GM23338 (cell line): Measurements from ENCODE around the gene SYNGR4.

Source experiments
- CREB1 ChIP-seq: fragments of 250-450 bp; sonication (Bioruptor Pico); IDR thresholded peaks from 2 replicates; pipeline ENCODE4 v1.5.0; 2020; ENCODE audit warnings: low read depth, mild to moderate bottlenecking, moderate library complexity
- EZH2 ChIP-seq: fragments of 200-600 bp; sonication (generic); IDR thresholded peaks from one replicate; pipeline ENCODE4 v1.8.0; 2017; ENCODE audit warnings: antibody characterized with exemption, mild to moderate bottlenecking, low read depth; ENCODE audit not compliant: unreplicated experiment
- EZH2phosphoT487 ChIP-seq: fragments of 200-600 bp; sonication (generic); IDR thresholded peaks from one replicate; pipeline ENCODE4 v1.8.1; 2018; ENCODE audit warnings: antibody characterized with exemption; ENCODE audit not compliant: unreplicated experiment
- JUNB ChIP-seq: IDR thresholded peaks from one replicate; pipeline ENCODE4 v1.6.1; 2016; ENCODE audit warnings: antibody characterized with exemption; ENCODE audit not compliant: unreplicated experiment
- POLR2AphosphoS5 ChIP-seq: IDR thresholded peaks from 2 replicates; pipeline ENCODE4 v1.6.1; 2016; ENCODE audit warnings: antibody characterized with exemption, low read depth
- STAT1 ChIP-seq: IDR thresholded peaks from one replicate; pipeline ENCODE4 v1.6.1; 2016; ENCODE audit warnings: antibody characterized with exemption; ENCODE audit not compliant: unreplicated experiment
- ZNF114 ChIP-seq: fragments of 250-450 bp; sonication (Bioruptor Pico); IDR thresholded peaks from 2 replicates; pipeline ENCODE4 v1.5.0; 2020; ENCODE audit warnings: mild to moderate bottlenecking, moderate library complexity
- ZNF331 ChIP-seq: fragments of 250-450 bp; sonication (Bioruptor Pico); IDR thresholded peaks from 2 replicates; pipeline ENCODE4 v1.5.0; 2020; ENCODE audit warnings: low read depth, mild to moderate bottlenecking, moderate library complexity
- TF ChIP-seq, protein P1 (sequence below), 2 experiments: fragments of 200-600 bp in 1 of 2; sonication (generic) in 1 of 2; conservative IDR thresholded peaks; 2 replicates each; pipeline versions ENCODE4 v1.5.1 to v1.6.1; 2016 to 2017; ENCODE audit warnings: antibody characterized with exemption in 2 of 2, low read depth in 2 of 2, mild to moderate bottlenecking in 2 of 2, moderate library complexity in 1 of 2
- TF ChIP-seq, protein P2 (sequence below): IDR thresholded peaks from one replicate; pipeline ENCODE4 v1.6.1; 2018; ENCODE audit warnings: antibody characterized with exemption; ENCODE audit not compliant: unreplicated experiment
- TF ChIP-seq, protein P3 (sequence below): fragments of 250-450 bp; sonication (Bioruptor Pico); IDR thresholded peaks from 2 replicates; pipeline ENCODE4 v1.5.0; 2020; ENCODE audit warnings: mild to moderate bottlenecking, moderate library complexity
- TF ChIP-seq, protein P4 (sequence below): IDR thresholded peaks from 2 replicates; pipeline ENCODE4 v1.6.1; 2016; ENCODE audit warnings: antibody characterized with exemption

DNA sequence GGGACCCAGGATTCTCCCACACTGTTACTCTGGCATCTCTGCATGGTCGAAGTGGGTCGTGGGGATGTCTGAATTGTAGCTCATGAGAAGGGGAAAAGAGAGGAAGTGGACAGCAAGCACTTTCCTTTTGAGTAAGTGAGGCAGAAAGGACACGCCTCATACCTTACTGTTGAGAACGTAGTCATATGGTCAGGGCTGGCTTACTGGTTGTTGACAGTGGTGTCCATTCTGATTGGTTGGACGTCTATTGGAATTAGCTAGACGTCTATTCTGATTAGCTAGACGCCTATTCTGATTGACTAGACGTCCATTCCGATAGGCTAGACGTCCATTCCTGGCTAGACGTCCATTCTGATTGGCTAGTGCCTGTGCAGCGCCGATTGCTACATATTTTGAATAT lies 41.7 kb downstream of the SYNGR4 start:
- TF ChIP-seq, protein P1, sequence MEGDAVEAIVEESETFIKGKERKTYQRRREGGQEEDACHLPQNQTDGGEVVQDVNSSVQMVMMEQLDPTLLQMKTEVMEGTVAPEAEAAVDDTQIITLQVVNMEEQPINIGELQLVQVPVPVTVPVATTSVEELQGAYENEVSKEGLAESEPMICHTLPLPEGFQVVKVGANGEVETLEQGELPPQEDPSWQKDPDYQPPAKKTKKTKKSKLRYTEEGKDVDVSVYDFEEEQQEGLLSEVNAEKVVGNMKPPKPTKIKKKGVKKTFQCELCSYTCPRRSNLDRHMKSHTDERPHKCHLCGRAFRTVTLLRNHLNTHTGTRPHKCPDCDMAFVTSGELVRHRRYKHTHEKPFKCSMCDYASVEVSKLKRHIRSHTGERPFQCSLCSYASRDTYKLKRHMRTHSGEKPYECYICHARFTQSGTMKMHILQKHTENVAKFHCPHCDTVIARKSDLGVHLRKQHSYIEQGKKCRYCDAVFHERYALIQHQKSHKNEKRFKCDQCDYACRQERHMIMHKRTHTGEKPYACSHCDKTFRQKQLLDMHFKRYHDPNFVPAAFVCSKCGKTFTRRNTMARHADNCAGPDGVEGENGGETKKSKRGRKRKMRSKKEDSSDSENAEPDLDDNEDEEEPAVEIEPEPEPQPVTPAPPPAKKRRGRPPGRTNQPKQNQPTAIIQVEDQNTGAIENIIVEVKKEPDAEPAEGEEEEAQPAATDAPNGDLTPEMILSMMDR (conservative IDR thresholded peaks at IDR 0.05; ENCODE audit: low read depth in 2 of 2), result no peak
- TF ChIP-seq EZH2 (no peak), STAT1 (no peak), EZH2phosphoT487 (no peak), CREB1 (CRISPR knock-in tag) (no peak), POLR2AphosphoS5 (no peak), JUNB (no peak), ZNF114 (CRISPR knock-in tag) (no peak), ZNF331 (no peak)
- TF ChIP-seq, protein P2, sequence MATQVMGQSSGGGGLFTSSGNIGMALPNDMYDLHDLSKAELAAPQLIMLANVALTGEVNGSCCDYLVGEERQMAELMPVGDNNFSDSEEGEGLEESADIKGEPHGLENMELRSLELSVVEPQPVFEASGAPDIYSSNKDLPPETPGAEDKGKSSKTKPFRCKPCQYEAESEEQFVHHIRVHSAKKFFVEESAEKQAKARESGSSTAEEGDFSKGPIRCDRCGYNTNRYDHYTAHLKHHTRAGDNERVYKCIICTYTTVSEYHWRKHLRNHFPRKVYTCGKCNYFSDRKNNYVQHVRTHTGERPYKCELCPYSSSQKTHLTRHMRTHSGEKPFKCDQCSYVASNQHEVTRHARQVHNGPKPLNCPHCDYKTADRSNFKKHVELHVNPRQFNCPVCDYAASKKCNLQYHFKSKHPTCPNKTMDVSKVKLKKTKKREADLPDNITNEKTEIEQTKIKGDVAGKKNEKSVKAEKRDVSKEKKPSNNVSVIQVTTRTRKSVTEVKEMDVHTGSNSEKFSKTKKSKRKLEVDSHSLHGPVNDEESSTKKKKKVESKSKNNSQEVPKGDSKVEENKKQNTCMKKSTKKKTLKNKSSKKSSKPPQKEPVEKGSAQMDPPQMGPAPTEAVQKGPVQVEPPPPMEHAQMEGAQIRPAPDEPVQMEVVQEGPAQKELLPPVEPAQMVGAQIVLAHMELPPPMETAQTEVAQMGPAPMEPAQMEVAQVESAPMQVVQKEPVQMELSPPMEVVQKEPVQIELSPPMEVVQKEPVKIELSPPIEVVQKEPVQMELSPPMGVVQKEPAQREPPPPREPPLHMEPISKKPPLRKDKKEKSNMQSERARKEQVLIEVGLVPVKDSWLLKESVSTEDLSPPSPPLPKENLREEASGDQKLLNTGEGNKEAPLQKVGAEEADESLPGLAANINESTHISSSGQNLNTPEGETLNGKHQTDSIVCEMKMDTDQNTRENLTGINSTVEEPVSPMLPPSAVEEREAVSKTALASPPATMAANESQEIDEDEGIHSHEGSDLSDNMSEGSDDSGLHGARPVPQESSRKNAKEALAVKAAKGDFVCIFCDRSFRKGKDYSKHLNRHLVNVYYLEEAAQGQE, result no peak
- TF ChIP-seq, protein P3, sequence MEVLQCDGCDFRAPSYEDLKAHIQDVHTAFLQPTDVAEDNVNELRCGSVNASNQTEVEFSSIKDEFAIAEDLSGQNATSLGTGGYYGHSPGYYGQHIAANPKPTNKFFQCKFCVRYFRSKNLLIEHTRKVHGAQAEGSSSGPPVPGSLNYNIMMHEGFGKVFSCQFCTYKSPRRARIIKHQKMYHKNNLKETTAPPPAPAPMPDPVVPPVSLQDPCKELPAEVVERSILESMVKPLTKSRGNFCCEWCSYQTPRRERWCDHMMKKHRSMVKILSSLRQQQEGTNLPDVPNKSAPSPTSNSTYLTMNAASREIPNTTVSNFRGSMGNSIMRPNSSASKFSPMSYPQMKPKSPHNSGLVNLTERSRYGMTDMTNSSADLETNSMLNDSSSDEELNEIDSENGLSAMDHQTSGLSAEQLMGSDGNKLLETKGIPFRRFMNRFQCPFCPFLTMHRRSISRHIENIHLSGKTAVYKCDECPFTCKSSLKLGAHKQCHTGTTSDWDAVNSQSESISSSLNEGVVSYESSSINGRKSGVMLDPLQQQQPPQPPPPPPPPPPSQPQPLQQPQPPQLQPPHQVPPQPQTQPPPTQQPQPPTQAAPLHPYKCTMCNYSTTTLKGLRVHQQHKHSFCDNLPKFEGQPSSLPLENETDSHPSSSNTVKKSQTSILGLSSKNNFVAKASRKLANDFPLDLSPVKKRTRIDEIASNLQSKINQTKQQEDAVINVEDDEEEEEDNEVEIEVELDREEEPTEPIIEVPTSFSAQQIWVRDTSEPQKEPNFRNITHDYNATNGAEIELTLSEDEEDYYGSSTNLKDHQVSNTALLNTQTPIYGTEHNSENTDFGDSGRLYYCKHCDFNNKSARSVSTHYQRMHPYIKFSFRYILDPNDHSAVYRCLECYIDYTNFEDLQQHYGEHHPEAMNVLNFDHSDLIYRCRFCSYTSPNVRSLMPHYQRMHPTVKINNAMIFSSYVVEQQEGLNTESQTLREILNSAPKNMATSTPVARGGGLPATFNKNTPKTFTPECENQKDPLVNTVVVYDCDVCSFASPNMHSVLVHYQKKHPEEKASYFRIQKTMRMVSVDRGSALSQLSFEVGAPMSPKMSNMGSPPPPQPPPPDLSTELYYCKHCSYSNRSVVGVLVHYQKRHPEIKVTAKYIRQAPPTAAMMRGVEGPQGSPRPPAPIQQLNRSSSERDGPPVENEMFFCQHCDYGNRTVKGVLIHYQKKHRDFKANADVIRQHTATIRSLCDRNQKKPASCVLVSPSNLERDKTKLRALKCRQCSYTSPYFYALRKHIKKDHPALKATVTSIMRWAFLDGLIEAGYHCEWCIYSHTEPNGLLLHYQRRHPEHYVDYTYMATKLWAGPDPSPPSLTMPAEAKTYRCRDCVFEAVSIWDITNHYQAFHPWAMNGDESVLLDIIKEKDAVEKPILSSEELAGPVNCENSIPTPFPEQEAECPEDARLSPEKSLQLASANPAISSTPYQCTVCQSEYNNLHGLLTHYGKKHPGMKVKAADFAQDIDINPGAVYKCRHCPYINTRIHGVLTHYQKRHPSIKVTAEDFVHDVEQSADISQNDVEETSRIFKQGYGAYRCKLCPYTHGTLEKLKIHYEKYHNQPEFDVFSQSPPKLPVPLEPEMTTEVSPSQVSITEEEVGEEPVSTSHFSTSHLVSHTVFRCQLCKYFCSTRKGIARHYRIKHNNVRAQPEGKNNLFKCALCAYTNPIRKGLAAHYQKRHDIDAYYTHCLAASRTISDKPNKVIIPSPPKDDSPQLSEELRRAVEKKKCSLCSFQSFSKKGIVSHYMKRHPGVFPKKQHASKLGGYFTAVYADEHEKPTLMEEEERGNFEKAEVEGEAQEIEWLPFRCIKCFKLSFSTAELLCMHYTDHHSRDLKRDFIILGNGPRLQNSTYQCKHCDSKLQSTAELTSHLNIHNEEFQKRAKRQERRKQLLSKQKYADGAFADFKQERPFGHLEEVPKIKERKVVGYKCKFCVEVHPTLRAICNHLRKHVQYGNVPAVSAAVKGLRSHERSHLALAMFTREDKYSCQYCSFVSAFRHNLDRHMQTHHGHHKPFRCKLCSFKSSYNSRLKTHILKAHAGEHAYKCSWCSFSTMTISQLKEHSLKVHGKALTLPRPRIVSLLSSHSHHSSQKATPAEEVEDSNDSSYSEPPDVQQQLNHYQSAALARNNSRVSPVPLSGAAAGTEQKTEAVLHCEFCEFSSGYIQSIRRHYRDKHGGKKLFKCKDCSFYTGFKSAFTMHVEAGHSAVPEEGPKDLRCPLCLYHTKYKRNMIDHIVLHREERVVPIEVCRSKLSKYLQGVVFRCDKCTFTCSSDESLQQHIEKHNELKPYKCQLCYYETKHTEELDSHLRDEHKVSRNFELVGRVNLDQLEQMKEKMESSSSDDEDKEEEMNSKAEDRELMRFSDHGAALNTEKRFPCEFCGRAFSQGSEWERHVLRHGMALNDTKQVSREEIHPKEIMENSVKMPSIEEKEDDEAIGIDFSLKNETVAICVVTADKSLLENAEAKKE (CRISPR knock-in tag), result no peak
- TF ChIP-seq, protein P4, sequence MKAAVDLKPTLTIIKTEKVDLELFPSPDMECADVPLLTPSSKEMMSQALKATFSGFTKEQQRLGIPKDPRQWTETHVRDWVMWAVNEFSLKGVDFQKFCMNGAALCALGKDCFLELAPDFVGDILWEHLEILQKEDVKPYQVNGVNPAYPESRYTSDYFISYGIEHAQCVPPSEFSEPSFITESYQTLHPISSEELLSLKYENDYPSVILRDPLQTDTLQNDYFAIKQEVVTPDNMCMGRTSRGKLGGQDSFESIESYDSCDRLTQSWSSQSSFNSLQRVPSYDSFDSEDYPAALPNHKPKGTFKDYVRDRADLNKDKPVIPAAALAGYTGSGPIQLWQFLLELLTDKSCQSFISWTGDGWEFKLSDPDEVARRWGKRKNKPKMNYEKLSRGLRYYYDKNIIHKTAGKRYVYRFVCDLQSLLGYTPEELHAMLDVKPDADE, result no peak
